HCT116 (cell line): ENCODE measurements around the gene USP8. TPM values are rescaled to one million over a fixed set of nuclear protein-coding genes. Genes with fewer than 3 reads are reported as not detected.

Experiments
- ATAC-seq: fragments of 200-7000 bp; cut with Tn5 transposase; 2 replicates; pipeline ENCODE4 v1.9.1; 2020; ENCODE audit warnings: mild to moderate bottlenecking, moderate library complexity
- BruUV-seq: library from RNA; stranded (reverse); fragments of 400-500 nt; replicated peaks from 2 replicates; lab custom pipeline; 2021; lab: Mats Ljungman, UMichigan
- CTCF ChIA-PET: fragments of 300-600 bp; sonication (Branson Sonifier 250); formaldehyde crosslinking; loops from one replicate; lab custom pipeline; 2021; ENCODE audit warnings: antibody characterized with exemption; lab: Charles Lee
- POLR2A ChIA-PET: fragments of 300-600, 350-600 bp; sonication (Branson Sonifier 250); formaldehyde crosslinking; loops from one replicate; lab custom pipeline; 2021; ENCODE audit warnings: antibody characterized with exemption; lab: Charles Lee
- RAD21 ChIA-PET, 2 experiments: fragments of 300-600 bp; sonication (Branson Sonifier 250); formaldehyde crosslinking; loops; one replicate each; lab custom pipeline; 2023; ENCODE audit warnings: low total read pairs in 2 of 2; ENCODE audit not compliant: uncharacterized antibody in 2 of 2, unreplicated experiment in 2 of 2, low non-redundant PET in 1 of 2; lab: Charles Lee
- DNase-seq: peaks from one replicate; pipeline ENCODE4 v3.0.0-alpha.2; 2010; ENCODE audit warnings: low read depth, low spot score
- H2AFZ ChIP-seq: fragments of 200-600 bp; shearing (Covaris generic), sonication (generic); 2 replicates; pipeline ENCODE4 v1.6.1; 2017; ENCODE audit warnings: low read depth, mixed run types, mixed read lengths, antibody characterized with exemption, low read length; ENCODE audit not compliant: poor library complexity, severe bottlenecking
- H3K27ac ChIP-seq: 2 replicates; pipeline ENCODE4 v1.5.1; 2012; ENCODE audit warnings: low read depth, low read length
- H3K27me3 ChIP-seq: fragments of 200-600 bp; sonication (generic); 2 replicates; pipeline ENCODE4 v1.6.1; 2016; ENCODE audit warnings: mixed run types, low read length, mixed read lengths; ENCODE audit not compliant: insufficient read depth
- H3K36me3 ChIP-seq, 2 experiments: fragments of 200-500 bp in 1 of 2; fragments of 200-600 bp in 1 of 2; sonication (Bioruptor generic) in 1 of 2; sonication (generic) in 1 of 2; 2 replicates each; pipeline versions ENCODE4 v1.5.1 to v1.6.1; 2014 to 2016; ENCODE audit warnings: low read length in 2 of 2, inconsistent platforms in 1 of 2, mixed read lengths in 1 of 2, mixed run types in 1 of 2; ENCODE audit not compliant: insufficient read depth in 2 of 2, control insufficient read depth in 1 of 2
- H3K4me1 ChIP-seq, 2 experiments: fragments of 200-600 bp in 1 of 2; sonication (generic) in 1 of 2; 2 replicates each; pipeline versions ENCODE4 v1.5.1 to v1.6.1; 2012 to 2017; ENCODE audit warnings: low read length in 2 of 2, inconsistent platforms in 1 of 2, mild to moderate bottlenecking in 1 of 2, mixed read lengths in 1 of 2, mixed run types in 1 of 2, moderate library complexity in 1 of 2; ENCODE audit not compliant: insufficient read depth in 2 of 2, control insufficient read depth in 1 of 2
- H3K4me2 ChIP-seq: fragments of 200-600 bp; sonication (generic); 2 replicates; pipeline ENCODE4 v1.6.1; 2017; ENCODE audit warnings: mixed run types, low read length, mixed read lengths
- H3K4me3 ChIP-seq, 2 experiments: fragments of 200-600 bp in 1 of 2; sonication (generic) in 1 of 2; replicated peaks in 1 of 2; 2 replicates each; pipeline ENCODE4 v1.5.1; 2011 to 2016; ENCODE audit warnings: low read length in 2 of 2, control low read depth in 1 of 2, low read depth in 1 of 2, mild to moderate bottlenecking in 1 of 2, mixed read lengths in 1 of 2, mixed run types in 1 of 2
- H3K79me2 ChIP-seq: fragments of 200-600 bp; sonication (generic); 2 replicates; pipeline ENCODE4 v1.6.1; 2017; ENCODE audit warnings: mild to moderate bottlenecking, mixed run types, low read length, moderate library complexity, mixed read lengths; ENCODE audit not compliant: insufficient read depth
- H3K9ac ChIP-seq: fragments of 200-600 bp; sonication (generic); 2 replicates; pipeline ENCODE4 v1.6.1; 2016; ENCODE audit warnings: low read length, mixed read lengths
- H3K9me2 ChIP-seq: fragments of 200-600 bp; sonication (generic), shearing (Covaris generic); 2 replicates; pipeline ENCODE4 v1.6.1; 2017; ENCODE audit warnings: mixed run types, mild to moderate bottlenecking, moderate library complexity; ENCODE audit not compliant: insufficient read depth
- H3K9me3 ChIP-seq, 2 experiments: fragments of 200-500 bp in 1 of 2; fragments of 200-600 bp in 1 of 2; sonication (Bioruptor generic) in 1 of 2; sonication (generic) in 1 of 2; 2 replicates each; pipeline ENCODE4 v1.6.1; 2014 to 2017; ENCODE audit warnings: low read length in 2 of 2, mixed read lengths in 2 of 2, inconsistent platforms in 1 of 2, low read depth in 1 of 2, mild to moderate bottlenecking in 1 of 2, mixed run types in 1 of 2, moderate library complexity in 1 of 2; ENCODE audit not compliant: control insufficient read depth in 1 of 2, insufficient read depth in 1 of 2
- H4K20me1 ChIP-seq: fragments of 200-600 bp; sonication (generic), shearing (Covaris generic); 2 replicates; pipeline ENCODE4 v1.6.1; 2017; ENCODE audit warnings: mixed run types, mild to moderate bottlenecking, moderate library complexity; ENCODE audit not compliant: insufficient read depth
- CBX3 ChIP-seq: IDR thresholded peaks from 2 replicates; pipeline ENCODE4 v1.6.1; 2012; ENCODE audit warnings: low read depth
- CEBPB ChIP-seq: IDR thresholded peaks from 2 replicates; pipeline ENCODE4 v1.6.1; 2012; ENCODE audit warnings: low read depth
- EZH2 ChIP-seq: fragments of 200-600 bp; sonication (generic); IDR thresholded peaks from 2 replicates; pipeline ENCODE4 v1.6.1; 2017; ENCODE audit warnings: antibody characterized with exemption, mixed run types
- EZH2phosphoT487 ChIP-seq: fragments of 200-600 bp; IDR thresholded peaks from 2 replicates; pipeline ENCODE4 v1.6.1; 2018; ENCODE audit warnings: antibody characterized with exemption, borderline replicate concordance
- FOSL1 ChIP-seq: IDR thresholded peaks from 2 replicates; pipeline ENCODE4 v1.6.1; 2012; ENCODE audit warnings: low read depth
- POLR2A ChIP-seq: IDR thresholded peaks from 2 replicates; pipeline ENCODE4 v1.7.0; 2011; ENCODE audit warnings: borderline replicate concordance; ENCODE audit not compliant: insufficient read depth, insufficient read length; ENCODE audit errors: extremely low read depth
- RAD21 ChIP-seq: IDR thresholded peaks from 2 replicates; pipeline ENCODE4 v1.6.1; 2012; ENCODE audit warnings: low read depth, mild to moderate bottlenecking
- SIN3A ChIP-seq: IDR thresholded peaks from 2 replicates; pipeline ENCODE4 v1.6.1; 2012; ENCODE audit warnings: low read depth
- SP1 ChIP-seq: IDR thresholded peaks from 2 replicates; pipeline ENCODE4 v1.6.1; 2012; ENCODE audit warnings: low read depth
- SRF ChIP-seq: IDR thresholded peaks from 2 replicates; pipeline ENCODE4 v1.6.1; 2012; ENCODE audit warnings: low read depth
- YY1 ChIP-seq: IDR thresholded peaks from 2 replicates; pipeline ENCODE4 v1.6.1; 2011; ENCODE audit warnings: low read length, low read depth, moderate library complexity, mild to moderate bottlenecking; ENCODE audit not compliant: insufficient replicate concordance; ENCODE audit errors: extremely low read depth
- ZFX ChIP-seq: fragments of 450-650 bp; IDR thresholded peaks from 2 replicates; pipeline ENCODE4 v1.6.1; 2017
- ZNF274 ChIP-seq: fragments of 200-500 bp; sonication (Bioruptor generic); IDR thresholded peaks from 2 replicates; pipeline ENCODE4 v1.6.1; 2014; ENCODE audit warnings: mild to moderate bottlenecking, low read depth, low read length, inconsistent platforms
- intact Hi-C: fragments of 100-400 bp; cut with micrococcal nuclease; formaldehyde crosslinking; loops from 2 replicates; pipeline ENCODE4 v1.10.0; 2022
- total RNA-seq: library from RNA; stranded (reverse); gene quantifications from one replicate; pipeline ENCODE4 v1.2.1, GENCODE V29; 2021; ENCODE audit not compliant: unreplicated experiment
- TF ChIP-seq, protein P1 (sequence below), 3 experiments: fragments of 200-600 bp in 1 of 3; sonication (generic) in 1 of 3; IDR thresholded peaks in 2 of 3; conservative IDR thresholded peaks in 1 of 3; 2 replicates each; pipeline ENCODE4 v1.5.1; 2012 to 2017; ENCODE audit warnings: low read depth in 2 of 3, low read length in 2 of 3, antibody characterized with exemption in 1 of 3, borderline replicate concordance in 1 of 3, control low read depth in 1 of 3, mild to moderate bottlenecking in 1 of 3, mixed read lengths in 1 of 3, mixed run types in 1 of 3, moderate library complexity in 1 of 3; ENCODE audit not compliant: insufficient read depth in 1 of 3
- TF ChIP-seq, protein P2 (sequence below): IDR thresholded peaks from 2 replicates; pipeline ENCODE4 v1.6.1; 2011; ENCODE audit warnings: mild to moderate bottlenecking, low read length, moderate library complexity; ENCODE audit not compliant: insufficient replicate concordance; ENCODE audit errors: extremely low read depth

The USP8 gene
- total RNA-seq, 1 experiment from 2014 or later = 67.9 TPM

DNA sequence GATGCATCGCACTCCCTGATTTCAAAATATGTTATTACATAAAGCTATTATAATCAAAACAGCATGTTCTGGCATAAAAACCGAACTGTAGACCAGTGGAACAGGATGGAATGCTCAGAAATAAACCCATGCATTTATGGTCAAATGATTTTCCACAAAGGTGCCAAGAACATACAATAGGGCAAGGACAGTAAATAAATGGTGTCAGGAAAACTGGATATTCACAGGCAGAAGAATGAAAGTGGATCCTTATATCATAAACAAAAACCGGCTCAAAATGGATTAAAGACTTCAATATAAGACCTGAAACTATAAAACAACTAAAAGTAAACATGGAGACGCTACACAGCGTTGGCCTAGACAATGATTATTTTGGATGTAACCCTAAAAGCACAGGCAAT is 99.6 kb downstream of the USP8 start:
- DNase-seq (no peak), ATAC-seq (no peak)
- Histone ChIP-seq H3K9ac (no peak overlapping the region), H3K4me1 (no peaks in the 10 kb centered on the region), H3K79me2 (no peaks in the 10 kb centered on the region), H4K20me1 (no peaks in the 10 kb centered on the region), H3K4me3 (no peak overlapping the region), H2AFZ (no peak overlapping the region), H3K9me3 (no peaks in the 10 kb centered on the region), H3K36me3 (no peaks in the 10 kb centered on the region), H3K9me2 (no peaks in the 10 kb centered on the region), H3K27me3 (no peaks in the 10 kb centered on the region), H3K4me2 (no peak overlapping the region), H3K27ac (no peak overlapping the region)
- RAD21 ChIA-PET = interaction anchor here in 1 of 2 experiments (1.1 kb wide), 1 partner anchor 25 kb away, joined by 5 read pairs; no protein-coding TSS in a partner anchor
- POLR2A ChIA-PET = no interaction called here
- CTCF ChIA-PET = no interaction called here
- TF ChIP-seq CEBPB = no peak
- TF ChIP-seq ZNF274 = no peak
- no peak for TF ChIP-seq SP1
- no peak for TF ChIP-seq FOSL1
- TF ChIP-seq YY1 = no peak
- TF ChIP-seq SIN3A = no peak
- no peak for TF ChIP-seq SRF
- no peak for TF ChIP-seq CBX3
- no peak for TF ChIP-seq POLR2A
- no peak for TF ChIP-seq RAD21
- TF ChIP-seq, protein P1, sequence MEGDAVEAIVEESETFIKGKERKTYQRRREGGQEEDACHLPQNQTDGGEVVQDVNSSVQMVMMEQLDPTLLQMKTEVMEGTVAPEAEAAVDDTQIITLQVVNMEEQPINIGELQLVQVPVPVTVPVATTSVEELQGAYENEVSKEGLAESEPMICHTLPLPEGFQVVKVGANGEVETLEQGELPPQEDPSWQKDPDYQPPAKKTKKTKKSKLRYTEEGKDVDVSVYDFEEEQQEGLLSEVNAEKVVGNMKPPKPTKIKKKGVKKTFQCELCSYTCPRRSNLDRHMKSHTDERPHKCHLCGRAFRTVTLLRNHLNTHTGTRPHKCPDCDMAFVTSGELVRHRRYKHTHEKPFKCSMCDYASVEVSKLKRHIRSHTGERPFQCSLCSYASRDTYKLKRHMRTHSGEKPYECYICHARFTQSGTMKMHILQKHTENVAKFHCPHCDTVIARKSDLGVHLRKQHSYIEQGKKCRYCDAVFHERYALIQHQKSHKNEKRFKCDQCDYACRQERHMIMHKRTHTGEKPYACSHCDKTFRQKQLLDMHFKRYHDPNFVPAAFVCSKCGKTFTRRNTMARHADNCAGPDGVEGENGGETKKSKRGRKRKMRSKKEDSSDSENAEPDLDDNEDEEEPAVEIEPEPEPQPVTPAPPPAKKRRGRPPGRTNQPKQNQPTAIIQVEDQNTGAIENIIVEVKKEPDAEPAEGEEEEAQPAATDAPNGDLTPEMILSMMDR (IDR thresholded peaks at IDR 0.05 in 2 of 3, conservative IDR thresholded peaks at IDR 0.05 in 1 of 3; ENCODE audit: borderline replicate concordance in 1 of 3, insufficient read depth in 1 of 3, low read depth in 2 of 3, low read length in 2 of 3) = no peak
- TF ChIP-seq EZH2phosphoT487 = no peak
- no peak for TF ChIP-seq ZFX
- TF ChIP-seq EZH2 = no peak
- TF ChIP-seq, protein P2, sequence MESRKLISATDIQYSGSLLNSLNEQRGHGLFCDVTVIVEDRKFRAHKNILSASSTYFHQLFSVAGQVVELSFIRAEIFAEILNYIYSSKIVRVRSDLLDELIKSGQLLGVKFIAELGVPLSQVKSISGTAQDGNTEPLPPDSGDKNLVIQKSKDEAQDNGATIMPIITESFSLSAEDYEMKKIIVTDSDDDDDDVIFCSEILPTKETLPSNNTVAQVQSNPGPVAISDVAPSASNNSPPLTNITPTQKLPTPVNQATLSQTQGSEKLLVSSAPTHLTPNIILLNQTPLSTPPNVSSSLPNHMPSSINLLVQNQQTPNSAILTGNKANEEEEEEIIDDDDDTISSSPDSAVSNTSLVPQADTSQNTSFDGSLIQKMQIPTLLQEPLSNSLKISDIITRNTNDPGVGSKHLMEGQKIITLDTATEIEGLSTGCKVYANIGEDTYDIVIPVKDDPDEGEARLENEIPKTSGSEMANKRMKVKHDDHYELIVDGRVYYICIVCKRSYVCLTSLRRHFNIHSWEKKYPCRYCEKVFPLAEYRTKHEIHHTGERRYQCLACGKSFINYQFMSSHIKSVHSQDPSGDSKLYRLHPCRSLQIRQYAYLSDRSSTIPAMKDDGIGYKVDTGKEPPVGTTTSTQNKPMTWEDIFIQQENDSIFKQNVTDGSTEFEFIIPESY = no peak
- intact Hi-C loops = no loop called here
- no TSS peak for BruUV-seq
